WTC11 (cell line): ENCODE data around the gene BUD31.

Experiments used
- CBFB ChIP-seq: sonication (generic); formaldehyde crosslinking; IDR thresholded peaks from 2 replicates; pipeline ENCODE4 v1.8.1; 2022; ENCODE audit warnings: mild to moderate bottlenecking, low read depth, missing genetic modification reagents
- JAZF1 ChIP-seq: fragments of 250-450 bp; sonication (Bioruptor Pico); IDR thresholded peaks from 2 replicates; pipeline ENCODE4 v1.9.0; 2021; ENCODE audit warnings: moderate library complexity, mild to moderate bottlenecking, inconsistent platforms
- TF ChIP-seq, protein P1 (sequence below): fragments of 250-450 bp; sonication (Bioruptor Pico); IDR thresholded peaks from 2 replicates; pipeline ENCODE4 v1.9.0; 2021; ENCODE audit warnings: mild to moderate bottlenecking
- TF ChIP-seq, protein P2 (sequence below): sonication (generic); formaldehyde crosslinking; IDR thresholded peaks from 2 replicates; pipeline ENCODE4 v1.8.0; 2022; ENCODE audit warnings: mild to moderate bottlenecking, missing genetic modification reagents
- TF ChIP-seq, protein P3 (sequence below): fragments of 200-600 bp; IDR thresholded peaks from 2 replicates; pipeline ENCODE4 v1.8.0; 2022; ENCODE audit warnings: antibody characterized with exemption

DNA sequence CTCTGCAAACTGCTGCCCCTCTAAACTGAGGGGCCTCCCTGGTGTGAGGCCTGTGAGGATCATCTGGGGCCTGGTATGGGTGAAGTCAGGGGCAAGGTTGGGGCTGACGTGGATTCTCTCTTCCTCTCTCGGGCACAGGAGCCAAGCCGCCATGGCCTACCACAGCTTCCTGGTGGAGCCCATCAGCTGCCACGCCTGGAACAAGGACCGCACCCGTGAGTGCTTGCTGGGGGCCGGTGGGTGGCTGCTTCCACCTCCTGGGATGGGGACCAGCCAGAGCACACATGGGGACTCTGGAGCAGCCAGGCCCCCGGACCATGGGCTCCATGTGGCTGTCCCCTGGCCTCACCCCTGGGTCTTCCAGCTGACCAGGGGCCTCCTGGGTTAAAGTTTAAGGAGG, 23.2 kb upstream of the BUD31 start:
- TF ChIP-seq, protein P1, sequence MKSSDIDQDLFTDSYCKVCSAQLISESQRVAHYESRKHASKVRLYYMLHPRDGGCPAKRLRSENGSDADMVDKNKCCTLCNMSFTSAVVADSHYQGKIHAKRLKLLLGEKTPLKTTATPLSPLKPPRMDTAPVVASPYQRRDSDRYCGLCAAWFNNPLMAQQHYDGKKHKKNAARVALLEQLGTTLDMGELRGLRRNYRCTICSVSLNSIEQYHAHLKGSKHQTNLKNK (CRISPR knock-in tag): no peak
- TF ChIP-seq, protein P2, sequence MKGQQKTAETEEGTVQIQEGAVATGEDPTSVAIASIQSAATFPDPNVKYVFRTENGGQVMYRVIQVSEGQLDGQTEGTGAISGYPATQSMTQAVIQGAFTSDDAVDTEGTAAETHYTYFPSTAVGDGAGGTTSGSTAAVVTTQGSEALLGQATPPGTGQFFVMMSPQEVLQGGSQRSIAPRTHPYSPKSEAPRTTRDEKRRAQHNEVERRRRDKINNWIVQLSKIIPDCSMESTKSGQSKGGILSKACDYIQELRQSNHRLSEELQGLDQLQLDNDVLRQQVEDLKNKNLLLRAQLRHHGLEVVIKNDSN (CRISPR knock-in tag): no peak
- TF ChIP-seq JAZF1 (CRISPR knock-in tag) (no peak), CBFB (no peak)
- TF ChIP-seq, protein P3, sequence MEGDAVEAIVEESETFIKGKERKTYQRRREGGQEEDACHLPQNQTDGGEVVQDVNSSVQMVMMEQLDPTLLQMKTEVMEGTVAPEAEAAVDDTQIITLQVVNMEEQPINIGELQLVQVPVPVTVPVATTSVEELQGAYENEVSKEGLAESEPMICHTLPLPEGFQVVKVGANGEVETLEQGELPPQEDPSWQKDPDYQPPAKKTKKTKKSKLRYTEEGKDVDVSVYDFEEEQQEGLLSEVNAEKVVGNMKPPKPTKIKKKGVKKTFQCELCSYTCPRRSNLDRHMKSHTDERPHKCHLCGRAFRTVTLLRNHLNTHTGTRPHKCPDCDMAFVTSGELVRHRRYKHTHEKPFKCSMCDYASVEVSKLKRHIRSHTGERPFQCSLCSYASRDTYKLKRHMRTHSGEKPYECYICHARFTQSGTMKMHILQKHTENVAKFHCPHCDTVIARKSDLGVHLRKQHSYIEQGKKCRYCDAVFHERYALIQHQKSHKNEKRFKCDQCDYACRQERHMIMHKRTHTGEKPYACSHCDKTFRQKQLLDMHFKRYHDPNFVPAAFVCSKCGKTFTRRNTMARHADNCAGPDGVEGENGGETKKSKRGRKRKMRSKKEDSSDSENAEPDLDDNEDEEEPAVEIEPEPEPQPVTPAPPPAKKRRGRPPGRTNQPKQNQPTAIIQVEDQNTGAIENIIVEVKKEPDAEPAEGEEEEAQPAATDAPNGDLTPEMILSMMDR: no peak
